ENCODE data around the gene CD44. TPM values are rescaled to one million over a fixed set of nuclear protein-coding genes. Genes with fewer than 3 reads are reported as not detected.

CD44 gene
- polyA plus RNA-seq, 1 donor, result 121 TPM

DNA sequence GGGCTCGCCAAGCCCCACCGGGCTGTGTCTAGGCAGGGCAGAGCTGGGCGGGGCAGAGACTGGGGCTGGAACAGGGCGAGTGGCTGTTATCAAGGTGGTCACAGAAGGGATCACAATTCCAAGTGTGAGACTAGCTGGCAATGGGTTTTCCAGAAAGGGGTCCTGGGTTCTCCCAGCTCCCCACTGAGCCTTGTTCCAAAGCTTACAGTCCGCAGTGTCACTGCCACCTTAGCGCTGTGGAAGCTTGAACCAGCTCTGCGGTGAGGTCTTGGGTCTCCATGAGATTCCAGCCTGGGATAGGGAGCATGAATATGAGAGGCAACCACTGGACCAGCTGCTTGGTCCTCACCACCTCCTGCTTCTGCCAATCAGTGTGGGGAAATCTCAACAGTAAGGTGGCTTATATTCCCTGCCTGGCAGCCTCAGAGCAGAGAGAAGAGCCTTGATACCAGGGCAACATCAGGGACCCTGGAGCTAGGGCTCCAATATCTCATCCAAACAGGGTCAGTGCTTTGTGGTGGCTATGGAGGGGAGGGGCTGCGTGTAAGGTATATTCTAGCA, 831 bp downstream of the CD44 start:
- DNase-seq (ENCODE audit: low read depth), result no peak

DNA sequence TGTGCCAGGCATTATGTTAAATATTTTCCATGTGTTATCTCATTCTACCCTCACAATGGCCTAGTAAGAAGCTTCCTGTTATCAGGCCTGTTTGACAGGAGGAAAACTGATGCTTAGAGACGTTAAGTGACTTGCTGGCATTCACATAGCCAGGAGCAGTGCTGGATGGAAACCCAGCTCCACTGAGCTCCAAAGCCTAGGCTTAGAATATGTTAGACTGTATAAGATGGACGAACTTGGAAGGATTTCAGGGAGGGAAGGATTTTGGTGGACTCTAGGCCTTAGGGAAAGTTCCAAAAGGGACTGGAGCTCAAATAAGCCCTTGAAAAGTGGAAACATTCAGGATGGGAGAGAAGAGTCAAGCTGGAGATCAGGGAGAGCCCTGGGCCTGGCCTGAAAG, 2.1 kb downstream of the CD44 start:
- no peak for DNase-seq (ENCODE audit: low read depth)

DNA sequence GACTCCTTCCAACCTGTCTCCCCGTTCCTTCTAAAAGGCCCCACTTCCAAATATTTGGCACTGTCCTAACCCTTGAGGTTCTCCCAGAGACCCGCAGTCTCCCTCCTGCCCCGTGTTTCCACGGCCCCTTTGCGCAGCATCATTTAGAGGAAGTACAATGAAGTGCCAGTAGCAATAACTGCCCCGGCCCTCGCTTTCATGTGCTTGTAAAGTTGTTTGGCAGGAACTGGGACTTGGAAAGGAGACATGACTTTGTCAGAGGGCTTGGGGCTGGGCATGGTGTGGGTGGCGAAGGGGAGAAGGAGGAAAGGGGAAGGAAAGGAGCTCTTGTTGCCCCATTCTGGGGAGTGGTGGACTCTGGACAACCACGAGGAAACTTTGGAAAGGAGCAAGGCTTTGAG, 2.6 kb downstream of the CD44 start:
- no peak for DNase-seq (ENCODE audit: low read depth)

DNA sequence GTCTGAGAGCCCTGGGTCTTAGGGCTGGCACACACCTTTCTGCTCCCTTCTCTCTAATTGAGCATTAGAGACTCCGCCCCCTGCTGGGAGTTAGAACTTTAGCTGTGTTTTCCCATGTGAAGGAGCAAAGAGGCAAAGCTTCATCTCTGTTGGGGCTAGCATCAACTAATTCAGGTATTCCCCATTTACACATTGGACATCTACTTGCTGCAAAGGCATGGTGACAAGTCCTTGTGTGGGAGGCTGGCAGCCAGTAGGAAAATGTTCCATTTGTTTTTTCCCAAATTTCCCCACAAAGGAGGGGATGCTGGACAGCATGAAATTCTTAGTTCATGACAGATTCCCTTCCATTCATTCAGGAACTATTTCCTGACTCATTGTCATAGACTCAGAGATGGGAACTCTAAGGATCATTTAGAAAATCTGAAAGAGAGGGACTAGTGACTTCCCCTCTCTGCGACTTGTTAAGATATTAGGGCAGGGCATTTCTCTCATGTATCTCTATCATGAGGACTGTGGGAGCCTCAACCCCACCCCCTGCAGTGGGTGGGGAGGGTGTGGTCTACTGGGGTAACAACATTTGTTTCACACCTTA, 3.6 kb downstream of the CD44 start:
- no peak for DNase-seq (ENCODE audit: low read depth)

DNA sequence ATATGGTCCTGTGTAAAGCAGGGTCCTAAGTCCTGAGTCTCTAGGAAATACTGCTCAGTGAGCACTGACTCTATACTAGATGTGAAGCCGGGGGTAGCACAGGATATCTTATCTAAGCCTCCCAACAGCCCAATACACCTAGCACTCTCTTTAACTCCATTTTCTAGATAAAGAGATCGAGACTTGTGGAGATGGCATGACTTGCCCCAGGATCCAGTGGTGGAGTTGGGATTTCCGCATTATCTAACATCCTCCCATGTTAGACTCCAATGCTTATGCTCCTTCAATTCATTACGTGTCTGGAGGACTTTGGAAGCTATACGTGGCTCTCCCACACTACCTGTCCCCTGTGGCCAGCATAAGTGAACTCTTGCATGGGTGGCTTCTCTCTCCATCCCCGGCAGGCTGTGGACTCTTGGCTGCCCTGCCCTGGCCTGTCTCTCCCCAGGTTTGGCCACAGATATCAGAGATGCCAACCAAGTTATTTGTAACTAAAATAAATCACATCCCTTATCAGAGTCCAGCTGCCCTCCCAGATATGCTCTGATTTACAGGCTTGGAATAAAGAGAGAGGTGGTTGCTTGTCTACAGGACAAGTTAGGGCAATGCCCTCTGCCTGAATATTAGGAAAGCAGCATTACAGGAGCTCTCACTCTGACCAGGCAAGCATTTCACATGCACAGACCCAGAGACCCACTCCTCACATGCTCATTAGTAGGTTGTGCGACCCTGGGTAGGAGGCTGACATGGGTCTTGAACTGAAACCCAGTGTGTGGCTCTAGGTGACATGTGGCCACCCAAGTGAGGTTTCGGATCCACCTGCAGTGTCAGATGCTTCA, 4.5 kb downstream of the CD44 start:
- no peak for DNase-seq (ENCODE audit: low read depth)

DNA sequence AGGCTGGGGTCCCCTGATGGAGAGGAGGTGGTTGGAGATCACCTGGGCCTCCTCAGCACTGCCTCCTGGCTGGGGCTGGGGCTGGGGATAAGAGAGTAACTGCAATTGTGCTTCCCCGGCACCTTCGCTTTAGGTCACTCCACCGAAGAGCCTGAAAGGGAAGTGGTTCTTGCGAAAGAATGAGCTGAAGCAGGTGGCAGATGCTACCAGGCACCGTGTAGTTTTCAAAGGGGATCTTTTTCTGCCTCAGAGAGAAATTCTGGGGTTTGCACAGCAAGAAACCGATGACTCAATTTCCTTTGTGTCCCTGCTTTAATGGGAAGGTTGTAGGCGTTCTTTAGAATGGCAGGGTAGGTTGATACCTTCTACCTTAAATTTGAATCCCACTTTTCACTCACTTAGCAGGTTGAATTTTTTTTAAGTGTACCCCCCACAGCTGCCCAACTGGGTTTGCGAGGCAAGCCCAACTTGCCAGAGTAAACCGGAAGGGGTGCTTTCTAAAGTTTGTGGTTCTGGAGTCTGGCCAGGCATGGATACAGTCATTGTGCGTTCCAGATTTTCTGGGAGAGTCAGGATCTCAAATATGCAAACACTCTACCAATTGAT, 5.3 kb downstream of the CD44 start:
- no peak for DNase-seq (ENCODE audit: low read depth)

DNA sequence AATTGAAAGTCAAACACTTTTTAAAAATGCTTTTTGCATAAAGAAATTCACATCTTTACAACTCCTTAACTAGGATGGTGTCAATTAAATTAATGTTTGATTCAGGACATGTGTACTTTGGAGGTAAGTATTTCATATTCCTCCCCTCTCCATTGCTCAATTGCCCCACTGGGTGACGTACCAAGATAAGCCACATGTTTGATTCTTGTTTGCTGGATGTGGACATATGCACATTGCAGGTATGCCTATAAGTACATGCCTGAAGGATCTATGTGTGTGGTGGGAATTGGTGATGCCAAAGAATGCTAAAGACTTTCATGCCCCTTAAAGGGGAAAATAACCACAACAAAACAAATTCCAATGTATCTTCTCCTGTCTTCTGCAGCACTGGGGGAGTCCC, 5.8 kb downstream of the CD44 start:
- no peak for DNase-seq (ENCODE audit: low read depth)

DNA sequence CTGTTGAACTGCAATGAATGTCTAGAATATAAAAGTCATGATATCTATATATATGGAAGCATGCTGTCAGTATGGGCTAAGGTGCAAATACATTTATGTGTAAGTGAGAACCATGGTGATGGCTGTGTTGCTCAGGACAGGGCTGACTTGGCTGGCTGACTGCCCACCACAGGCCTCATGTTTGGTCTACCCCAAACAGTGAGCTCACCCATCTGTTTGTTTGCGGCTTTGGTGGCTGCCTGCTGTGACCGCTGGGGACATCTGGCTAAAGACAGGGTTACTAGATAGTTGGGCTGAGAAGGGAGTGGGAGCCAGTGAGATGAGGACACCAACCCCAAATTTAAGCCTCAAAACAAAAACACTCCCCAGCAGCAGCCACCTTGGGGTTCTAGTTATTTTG, 6.3 kb downstream of the CD44 start:
- DNase-seq (ENCODE audit: low read depth), result no peak

DNA sequence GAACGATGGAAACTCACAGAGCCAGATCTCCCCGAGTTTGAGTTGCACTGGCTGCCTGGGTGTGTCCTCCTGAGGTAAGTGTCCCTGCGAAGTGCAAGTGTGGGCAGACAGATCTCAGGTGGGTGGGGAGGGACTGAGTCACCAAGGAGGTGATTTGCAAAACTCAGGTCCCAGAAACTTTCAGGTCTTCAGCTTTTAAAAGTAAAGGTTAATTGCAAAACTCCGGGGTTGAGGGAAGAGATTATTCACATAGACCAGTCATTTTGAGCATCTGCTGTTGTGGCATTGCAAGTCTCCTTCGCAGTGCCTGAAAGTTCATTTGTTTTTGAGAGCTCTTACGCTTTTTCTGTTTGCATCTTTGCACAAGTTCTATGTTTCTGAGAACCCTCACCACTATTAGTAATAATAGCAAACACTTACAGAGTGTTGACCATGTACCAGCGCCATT, 7.1 kb downstream of the CD44 start:
- DNase-seq (ENCODE audit: low read depth), result no peak

DNA sequence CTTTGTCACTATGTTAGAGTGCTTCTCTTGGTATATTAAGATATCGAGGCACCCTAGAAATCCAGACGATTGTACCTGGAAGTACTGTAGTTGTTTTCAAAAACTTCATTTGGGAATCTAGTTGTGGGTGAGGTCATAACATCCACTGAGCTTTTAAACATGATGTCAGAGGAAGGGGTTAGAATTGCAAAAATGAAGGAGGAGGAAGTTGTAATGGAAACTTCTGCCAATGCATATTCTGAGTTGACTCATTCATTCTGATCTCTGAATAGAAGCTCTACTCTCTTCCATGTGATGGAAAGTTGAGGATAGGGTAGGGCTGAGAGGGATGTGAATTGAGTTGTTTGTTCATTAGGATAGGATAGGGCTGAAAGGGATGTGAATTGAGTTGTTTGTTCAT, 7.7 kb downstream of the CD44 start:
- no peak for DNase-seq (ENCODE audit: low read depth)

DNA sequence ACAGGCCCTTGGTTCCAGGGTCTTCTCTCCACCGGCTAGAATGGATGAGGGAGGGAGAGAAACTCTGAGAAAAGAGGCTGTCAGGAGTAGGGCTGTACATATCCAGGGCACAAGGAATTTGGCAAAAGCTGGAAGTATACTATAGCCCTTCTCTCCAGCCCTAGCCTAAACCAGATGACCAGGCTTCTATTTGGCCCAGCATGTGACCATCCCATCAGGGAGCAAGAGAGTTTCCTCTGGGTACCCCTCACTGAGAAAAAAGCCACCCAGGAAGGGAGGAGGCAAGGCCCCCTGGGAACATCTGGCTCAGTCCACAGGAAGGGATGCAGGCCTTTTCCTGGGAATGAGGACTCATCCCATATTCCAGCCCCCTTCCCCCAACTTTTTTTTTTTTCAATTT, 8.3 kb downstream of the CD44 start:
- DNase-seq (ENCODE audit: low read depth), result no peak

DNA sequence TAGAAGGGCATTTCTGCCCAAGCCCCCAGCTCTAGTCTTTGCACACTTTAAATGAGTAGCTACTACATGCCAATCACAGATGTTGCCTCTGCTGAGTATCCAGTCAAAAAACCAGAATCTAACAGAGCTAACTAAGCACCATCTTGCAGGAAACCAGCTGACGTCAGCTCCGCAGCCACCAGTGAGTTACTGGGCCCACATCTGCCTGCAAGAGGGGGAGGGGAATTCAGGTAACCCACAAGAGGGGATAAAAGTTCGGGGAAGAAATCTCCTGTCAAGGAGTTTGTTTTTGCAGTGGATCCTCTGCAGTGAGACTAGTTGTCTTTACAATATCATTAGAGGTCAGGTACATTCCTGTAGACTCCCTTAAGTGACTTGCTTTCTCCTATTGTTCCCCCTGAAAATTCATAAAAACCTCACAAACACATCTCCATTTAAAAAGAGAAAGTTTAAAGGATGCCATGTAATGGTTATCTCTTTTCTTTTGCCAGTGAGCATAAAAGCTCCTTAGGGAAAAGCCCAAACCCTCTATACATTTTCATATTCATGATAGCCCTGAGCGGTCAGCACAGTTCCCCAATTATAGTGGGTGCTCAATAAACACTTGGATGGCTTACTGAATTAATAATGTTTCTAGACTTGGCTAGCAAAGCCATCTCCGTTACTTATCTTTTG, 9.3 kb downstream of the CD44 start:
- DNase-seq (ENCODE audit: low read depth), result no peak

DNA sequence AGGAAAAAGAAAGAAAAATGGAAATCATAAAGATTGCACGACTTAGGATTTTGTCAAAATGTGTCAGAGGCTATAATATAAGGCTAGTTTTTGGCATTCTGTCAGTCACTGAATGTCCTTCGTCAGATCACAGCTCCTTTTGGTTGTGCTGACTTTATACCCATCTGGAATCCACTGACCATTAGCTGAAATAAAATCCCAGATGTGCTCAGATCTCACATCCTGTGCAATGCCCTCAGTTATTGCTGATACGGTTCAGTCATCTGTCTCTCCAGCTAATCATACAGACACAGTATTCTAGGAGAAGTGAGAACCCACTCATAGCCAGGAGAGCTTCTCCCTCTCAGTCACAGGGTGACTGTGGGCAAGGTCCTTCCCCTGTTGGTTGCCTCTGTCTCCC, 11.5 kb downstream of the CD44 start:
- DNase-seq (ENCODE audit: low read depth), result no peak

DNA sequence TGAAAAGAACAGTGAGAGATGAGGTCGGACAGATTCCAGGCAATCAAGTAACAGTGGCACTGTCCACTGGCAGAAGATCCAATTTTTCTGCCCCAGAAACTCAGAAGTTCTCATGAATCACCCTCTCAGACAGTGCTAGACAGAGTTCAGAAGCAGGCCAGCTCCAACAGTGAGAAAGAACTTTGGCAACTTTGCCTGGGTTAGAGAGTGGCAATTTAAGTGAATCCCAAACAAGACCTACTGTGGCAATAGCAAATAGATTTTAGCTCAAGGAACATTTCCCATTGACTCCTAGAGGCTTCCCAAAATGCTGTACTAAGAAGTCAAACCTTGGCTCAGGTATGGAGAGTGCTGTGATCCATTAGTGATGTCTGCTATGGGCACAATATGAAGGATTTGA, 12.3 kb downstream of the CD44 start:
- DNase-seq (ENCODE audit: low read depth), result no peak

DNA sequence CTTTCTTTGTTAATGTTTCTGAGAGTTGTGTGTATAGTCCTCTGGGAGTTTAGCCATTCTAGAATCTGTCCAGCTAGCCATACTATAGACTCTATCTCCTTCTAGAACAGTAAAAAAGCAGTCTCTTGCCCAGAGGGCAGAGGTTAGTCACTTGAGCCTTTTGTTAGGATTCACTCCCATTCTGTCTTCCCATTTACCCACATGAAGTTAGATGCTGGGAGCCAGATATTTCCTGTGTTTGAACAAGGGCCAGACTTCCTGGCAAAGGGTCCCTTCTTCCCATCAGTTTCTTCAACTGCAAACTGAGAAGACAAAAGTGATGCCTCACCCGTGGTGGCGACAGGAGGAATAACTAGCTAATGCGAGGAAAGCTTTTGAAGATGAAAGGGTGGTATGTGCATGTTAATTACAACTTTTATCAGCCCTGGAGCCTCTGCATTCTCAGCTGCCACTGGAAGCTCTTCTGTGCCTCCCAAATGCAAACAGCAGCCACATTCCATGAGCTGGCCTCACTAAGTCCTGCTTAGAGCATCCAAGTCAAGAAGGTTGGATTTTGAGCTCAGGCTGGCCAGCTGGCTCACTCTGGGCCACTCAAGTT, 12.8 kb downstream of the CD44 start:
- no peak for DNase-seq (ENCODE audit: low read depth)

DNA sequence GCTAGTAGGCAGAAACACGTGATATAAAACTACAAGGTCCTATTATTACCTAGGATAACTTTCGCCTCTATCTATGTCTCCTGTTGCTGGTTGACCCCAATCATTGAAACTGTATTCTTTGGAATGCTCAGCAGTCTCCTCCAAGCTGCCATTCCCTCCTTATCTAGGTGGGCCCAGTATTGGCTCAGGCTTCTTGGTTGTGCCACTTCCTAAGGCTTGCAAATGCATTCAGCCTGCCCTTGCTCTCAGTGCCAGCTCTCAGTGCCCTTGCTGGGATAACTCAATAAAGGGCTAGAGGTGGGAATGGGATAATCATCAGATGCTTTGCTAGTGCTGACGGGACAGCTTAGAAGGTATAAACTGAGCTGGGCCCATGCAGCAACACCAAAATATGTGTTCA, 13.6 kb downstream of the CD44 start:
- no peak for DNase-seq (ENCODE audit: low read depth)

DNA sequence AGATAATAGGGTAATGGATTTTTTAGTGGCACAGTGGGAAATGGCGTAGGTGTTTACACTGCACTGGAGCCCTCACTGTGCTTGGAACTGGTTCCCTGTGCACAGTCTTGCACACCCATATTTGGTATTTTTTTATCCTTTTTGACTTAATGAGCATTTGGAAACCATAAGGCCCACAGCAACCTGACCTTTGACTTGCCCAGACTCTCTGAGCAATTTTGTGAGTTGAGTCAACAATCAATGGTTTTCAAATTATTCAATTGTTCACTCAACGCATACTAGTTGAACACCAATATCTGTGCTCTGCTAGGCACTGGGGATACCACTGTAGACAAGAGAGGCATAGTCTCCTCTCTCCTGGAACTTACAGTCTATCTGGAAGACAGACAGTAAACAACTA, 14.3 kb downstream of the CD44 start:
- DNase-seq (ENCODE audit: low read depth), result no peak

DNA sequence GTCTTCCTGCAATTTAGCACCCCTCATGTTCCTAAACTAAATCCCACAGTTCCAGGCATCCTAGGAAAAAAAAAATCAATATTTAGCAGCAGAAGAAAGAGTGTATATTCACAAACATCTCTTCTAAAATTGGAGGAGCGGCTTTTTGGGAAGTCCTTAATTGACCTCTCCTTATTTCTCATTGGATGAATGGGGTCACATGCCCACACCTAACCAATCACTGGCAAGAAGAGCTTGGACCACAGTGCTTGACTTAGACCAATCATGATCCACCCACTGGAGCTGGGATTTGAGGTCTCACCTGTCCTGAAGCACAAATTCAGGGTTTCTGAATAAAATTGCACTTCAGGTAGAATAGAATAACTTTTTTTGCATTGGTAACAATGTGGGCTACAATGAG, 16.0 kb downstream of the CD44 start:
- DNase-seq (ENCODE audit: low read depth), result no peak

DNA sequence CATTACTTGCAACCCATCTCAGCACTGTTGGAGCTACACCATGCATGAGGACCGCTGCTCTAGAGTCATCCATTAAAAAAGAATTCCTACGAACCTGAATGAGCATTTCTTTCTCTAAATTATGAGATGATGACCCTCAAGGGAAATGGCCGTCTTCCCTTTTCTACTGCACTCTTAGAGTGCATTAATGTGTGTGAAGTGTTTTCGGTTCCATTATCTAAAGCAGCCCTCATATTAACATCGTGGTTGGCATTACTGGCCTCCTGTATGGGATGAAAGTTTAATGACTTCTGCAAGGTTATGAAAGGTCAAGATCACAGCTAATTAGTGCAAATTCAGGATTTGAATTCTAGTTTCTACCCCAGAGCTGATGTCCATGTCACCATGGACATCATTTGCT, 16.7 kb downstream of the CD44 start:
- DNase-seq (ENCODE audit: low read depth), result no peak

DNA sequence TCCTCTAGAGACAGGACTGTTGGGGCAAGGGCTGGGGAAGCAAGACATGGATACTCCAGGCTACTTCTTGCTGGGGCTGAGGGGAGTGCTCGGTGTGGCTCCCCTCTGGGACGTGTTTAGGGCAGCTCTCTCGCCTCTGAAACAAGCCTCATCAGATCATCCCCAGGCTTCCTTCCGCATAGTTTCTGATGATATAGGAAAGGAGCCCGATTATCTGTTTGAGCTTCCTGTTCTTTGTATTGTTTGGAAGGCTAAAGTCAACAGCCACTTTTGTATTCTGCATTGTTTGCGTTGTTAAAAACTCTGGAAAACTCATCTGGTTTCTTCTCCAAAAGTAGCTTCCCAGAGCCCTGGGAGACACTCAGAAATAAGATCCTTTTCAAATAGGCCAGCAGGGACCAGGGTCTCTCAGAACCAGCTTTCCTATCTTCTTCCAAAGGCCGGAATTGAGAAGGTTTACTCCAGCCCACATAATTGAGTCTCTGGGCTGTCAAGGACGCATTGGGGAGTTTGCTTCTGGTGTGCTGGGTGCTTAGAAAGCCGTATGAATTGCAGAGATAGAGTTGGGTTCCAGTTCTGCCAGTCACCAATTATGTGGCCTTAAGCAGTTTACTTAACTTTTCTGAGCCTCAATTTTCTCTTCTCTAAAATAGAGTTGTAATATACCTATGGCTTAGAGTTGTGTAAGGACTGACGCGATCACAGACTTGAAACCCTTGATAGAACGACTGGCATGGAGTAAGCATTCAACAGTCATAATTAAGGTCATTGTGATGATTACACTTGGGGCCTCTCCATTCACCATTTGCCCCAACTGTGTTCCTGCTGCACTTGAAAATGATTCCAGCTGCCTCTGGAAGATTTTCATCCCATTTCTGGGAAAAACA, 19.1 kb downstream of the CD44 start:
- no peak for DNase-seq (ENCODE audit: low read depth)
